Gastrocnemius medialis (tissue), 4 donors: ENCODE measurements around the gene ADD2.

Experiments
- CTCF ChIP-seq, 5 experiments: fragments of 450-650 bp in 3 of 5; fragments of 200-600 bp in 2 of 5; sonication (generic) in 2 of 5; IDR thresholded peaks in 4 of 5; conservative IDR thresholded peaks in 1 of 5; 1 replicate in 4 of 5; 2 replicates in 1 of 5; pipeline ENCODE4 v1.5.1; 2016 to 2019; ENCODE audit warnings: antibody characterized with exemption in 5 of 5, mild to moderate bottlenecking in 3 of 5, moderate library complexity in 3 of 5
- POLR2A ChIP-seq, 2 donors: fragments of 450-650 bp; IDR thresholded peaks; one replicate each; pipeline ENCODE4 v1.6.1; 2017; ENCODE audit warnings: antibody characterized with exemption in 2 of 2, mild to moderate bottlenecking in 2 of 2, moderate library complexity in 2 of 2

GRCh38 chr2:70658476-70658875 is 109.5 kb downstream of the ADD2 start:
- TF ChIP-seq CTCF (IDR thresholded peaks at IDR 0.05 in 4 of 5, conservative IDR thresholded peaks at IDR 0.05 in 1 of 5), result no peak
- TF ChIP-seq POLR2A (IDR thresholded peaks at IDR 0.05), result no peak
